Astrocyte (in vitro differentiated cells and primary cell): ENCODE measurements around the gene RND2. TPM values are rescaled to one million over a fixed set of nuclear protein-coding genes. Genes with fewer than 3 reads are reported as not detected.

Experiments
- DNase-seq: peaks from one replicate; pipeline ENCODE4 v3.0.0-alpha.2; 2010; ENCODE audit warnings: low read depth
- FAIRE-seq: peaks from 2 replicates; lab custom pipeline; 2011; peaks lifted over from hg19 to GRCh38; lab: Jason Lieb, UNC
- H2AFZ ChIP-seq: 2 replicates; pipeline ENCODE4 v1.6.0; 2012; ENCODE audit warnings: low read depth, low read length, inconsistent platforms
- H3K27ac ChIP-seq: 2 replicates; pipeline ENCODE4 v1.5.1; 2011; ENCODE audit warnings: low read depth, low read length, inconsistent platforms
- H3K27me3 ChIP-seq: 2 replicates; pipeline ENCODE4 v1.6.0; 2011; ENCODE audit warnings: low read length, inconsistent platforms; ENCODE audit not compliant: insufficient read depth
- H3K36me3 ChIP-seq: 2 replicates; pipeline ENCODE4 v1.5.1; 2011; ENCODE audit warnings: low read length, inconsistent platforms; ENCODE audit not compliant: insufficient read depth
- H3K4me1 ChIP-seq: 2 replicates; pipeline ENCODE4 v1.5.1; 2011; ENCODE audit warnings: low read length, inconsistent platforms; ENCODE audit not compliant: insufficient read depth
- H3K4me2 ChIP-seq: 2 replicates; pipeline ENCODE4 v1.6.0; 2012; ENCODE audit warnings: low read length, inconsistent platforms
- H3K4me3 ChIP-seq: 2 replicates; pipeline ENCODE4 v1.5.1; 2011; ENCODE audit warnings: low read depth, mild to moderate bottlenecking, low read length, inconsistent platforms; ENCODE audit not compliant: insufficient read depth
- H3K79me2 ChIP-seq: 2 replicates; pipeline ENCODE4 v1.6.0; 2012; ENCODE audit warnings: mild to moderate bottlenecking, low read length, inconsistent platforms; ENCODE audit not compliant: insufficient read depth
- H3K9ac ChIP-seq: 2 replicates; pipeline ENCODE4 v1.6.0; 2012; ENCODE audit warnings: mild to moderate bottlenecking, low read length, inconsistent platforms
- H3K9me3 ChIP-seq: 2 replicates; pipeline ENCODE4 v1.5.1; 2012; ENCODE audit warnings: low read depth, mild to moderate bottlenecking, low read length, inconsistent platforms; ENCODE audit not compliant: insufficient read depth
- H4K20me1 ChIP-seq: 2 replicates; pipeline ENCODE4 v1.6.0; 2012; ENCODE audit warnings: low read length, inconsistent platforms; ENCODE audit not compliant: insufficient read depth
- H3K27ac Mint-ChIP-seq: one replicate; pipeline ENCODE4 v1.8.0; 2021; ENCODE audit warnings: mild to moderate bottlenecking, mixed read lengths; ENCODE audit not compliant: unreplicated experiment
- H3K27me3 Mint-ChIP-seq: one replicate; pipeline ENCODE4 v1.8.0; 2021; ENCODE audit warnings: low read depth, mixed read lengths; ENCODE audit not compliant: unreplicated experiment
- H3K36me3 Mint-ChIP-seq: one replicate; pipeline ENCODE4 v1.8.0; 2021; ENCODE audit warnings: low read depth, mixed read lengths; ENCODE audit not compliant: unreplicated experiment
- H3K4me1 Mint-ChIP-seq: one replicate; pipeline ENCODE4 v1.8.0; 2021; ENCODE audit warnings: low read depth, mixed read lengths; ENCODE audit not compliant: unreplicated experiment
- H3K4me3 Mint-ChIP-seq: one replicate; pipeline ENCODE4 v1.8.0; 2021; ENCODE audit warnings: mild to moderate bottlenecking, moderate library complexity, mixed read lengths; ENCODE audit not compliant: unreplicated experiment
- H3K9me3 Mint-ChIP-seq: one replicate; pipeline ENCODE4 v1.8.0; 2021; ENCODE audit warnings: mild to moderate bottlenecking, mixed read lengths; ENCODE audit not compliant: unreplicated experiment
- CTCF ChIP-seq: IDR thresholded peaks from 2 replicates; pipeline ENCODE4 v1.5.1; 2011; ENCODE audit warnings: low read depth, mild to moderate bottlenecking, inconsistent platforms, low read length, moderate library complexity; ENCODE audit not compliant: insufficient read depth
- EZH2 ChIP-seq: IDR thresholded peaks from 2 replicates; pipeline ENCODE4 v1.6.1; 2012; ENCODE audit warnings: mild to moderate bottlenecking, low read length, inconsistent platforms; ENCODE audit not compliant: insufficient read depth
- total RNA-seq: library from RNA; stranded (reverse); gene quantifications from 2 replicates; pipeline ENCODE4 v1.2.1, GENCODE V29; 2021

Gene RND2
- total RNA-seq, 1 donor from 2014 or later = 2.3 TPM

DNA sequence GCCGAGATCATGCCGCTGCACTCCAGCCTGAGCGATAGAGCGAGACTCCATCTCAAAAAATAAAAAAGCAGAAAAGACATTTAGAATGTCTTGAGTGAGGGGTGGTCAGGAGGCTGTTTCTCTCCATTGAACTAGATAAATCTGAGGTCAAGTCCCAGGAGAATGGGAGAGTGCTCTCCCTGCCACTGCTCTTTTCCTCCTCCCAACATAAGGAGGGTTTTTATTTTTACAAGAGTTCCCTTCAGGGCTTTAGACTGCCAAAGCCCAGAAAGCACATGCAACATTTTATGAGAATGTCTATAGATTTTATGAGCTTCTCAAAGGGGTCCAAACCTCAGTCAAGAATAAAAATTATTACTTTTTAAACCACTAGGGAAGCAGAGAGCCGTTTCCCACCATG, 1.6 kb downstream of the RND2 start:
- H3K4me1 Mint-ChIP-seq = no peaks in the 10 kb centered on the region
- H4K20me1 ChIP-seq = no peaks in the 10 kb centered on the region
- H3K27ac Mint-ChIP-seq = no peak overlapping the region
- DNase-seq (no peak), FAIRE-seq (no peak)
- H3K4me3 ChIP-seq = no peak overlapping the region
- H3K9me3 ChIP-seq = no peaks in the 10 kb centered on the region
- TF ChIP-seq EZH2 = no peak
- TF ChIP-seq CTCF = no peak
- H3K27me3 Mint-ChIP-seq = peaks cover 6% of the 10 kb centered on the region
- H3K27ac ChIP-seq = no peak overlapping the region
- H3K4me1 ChIP-seq = peaks cover 11% of the 10 kb centered on the region
- peaks cover 7% of the 10 kb centered on the region for H3K79me2 ChIP-seq
- no peak overlapping the region for H3K4me2 ChIP-seq
- H3K36me3 Mint-ChIP-seq = no peaks in the 10 kb centered on the region
- no peaks in the 10 kb centered on the region for H3K36me3 ChIP-seq
- H3K9ac ChIP-seq = no peak overlapping the region
- no peak overlapping the region for H2AFZ ChIP-seq
- H3K27me3 ChIP-seq = no peaks in the 10 kb centered on the region
- no peaks in the 10 kb centered on the region for H3K9me3 Mint-ChIP-seq
- H3K4me3 Mint-ChIP-seq = no peak overlapping the region

DNA sequence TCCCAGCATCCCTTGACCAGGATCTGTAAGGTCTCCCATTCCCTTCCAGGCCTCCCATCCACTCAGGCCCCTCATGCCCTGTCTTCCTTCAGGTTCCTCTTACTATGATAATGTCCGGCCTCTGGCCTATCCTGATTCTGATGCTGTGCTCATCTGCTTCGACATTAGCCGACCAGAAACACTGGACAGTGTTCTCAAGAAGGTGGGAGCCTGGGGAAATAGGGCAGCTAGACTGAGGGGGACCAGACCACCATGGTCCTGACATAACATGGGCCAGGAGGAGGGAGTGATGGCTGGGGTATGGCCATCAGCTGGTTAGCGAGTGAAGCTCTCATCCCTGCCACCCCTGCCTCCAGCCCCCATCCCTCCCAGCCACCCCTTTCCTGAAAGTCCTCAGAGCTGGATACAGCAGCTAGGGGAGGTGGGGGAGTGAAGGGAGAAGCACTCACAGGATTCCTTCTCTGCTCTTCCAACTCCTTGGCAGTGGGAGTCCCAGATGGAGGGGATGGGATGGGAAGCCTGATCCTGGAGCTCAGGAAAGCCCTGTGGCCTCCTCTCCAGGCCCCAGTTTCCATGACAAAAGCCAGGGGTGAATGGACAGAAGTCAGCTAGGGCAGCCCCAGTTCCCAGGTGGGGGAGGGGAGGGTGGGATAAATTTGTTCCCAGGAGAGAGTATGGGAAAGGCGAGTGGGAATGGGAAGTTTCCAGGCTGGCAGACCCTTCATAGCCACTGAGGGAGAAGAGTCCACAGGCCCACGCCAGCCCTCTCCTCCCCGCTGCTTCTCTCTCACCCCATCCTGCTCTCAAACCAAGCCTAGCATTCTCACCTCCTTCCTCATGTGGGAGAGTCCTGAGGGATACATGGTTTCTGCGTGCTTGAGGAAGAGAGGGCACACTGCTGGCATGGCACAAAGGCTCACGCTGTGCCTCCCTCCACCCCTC, 2.3 kb downstream of the RND2 start:
- no peak overlapping the region for H3K4me2 ChIP-seq
- no peaks in the 10 kb centered on the region for H3K36me3 Mint-ChIP-seq
- H3K27me3 Mint-ChIP-seq = peaks cover 6% of the 10 kb centered on the region
- DNase-seq = no peak
- peaks cover 11% of the 10 kb centered on the region for H3K4me1 ChIP-seq
- H3K9me3 Mint-ChIP-seq = no peaks in the 10 kb centered on the region
- TF ChIP-seq EZH2 = no peak
- no peak for TF ChIP-seq CTCF
- H3K4me1 Mint-ChIP-seq = no peaks in the 10 kb centered on the region
- no peaks in the 10 kb centered on the region for H3K79me2 ChIP-seq
- H3K9me3 ChIP-seq = no peaks in the 10 kb centered on the region
- no peak overlapping the region for H3K4me3 ChIP-seq
- no peak overlapping the region for H3K27ac Mint-ChIP-seq
- no peak overlapping the region for H3K27ac ChIP-seq
- H3K27me3 ChIP-seq = no peaks in the 10 kb centered on the region
- no peak for FAIRE-seq
- H3K4me3 Mint-ChIP-seq = peak overlapping the region; percentile 50
- no peak overlapping the region for H3K9ac ChIP-seq
- H4K20me1 ChIP-seq = no peaks in the 10 kb centered on the region
- H2AFZ ChIP-seq = no peak overlapping the region
- no peaks in the 10 kb centered on the region for H3K36me3 ChIP-seq
